Cerebellar nuclear complex (tissue), 1 donor: ENCODE measurements around the gene BAIAP2L1.
"Not testable (repeated sequence)": the region's sequence is repeated elsewhere in the genome, so short reads cannot be mapped to it uniquely, and the experiment has no call there.

ENCODE experiments used
- DNase-seq, 2 experiments: peaks; one replicate each; lab custom pipeline; 2025; lab: John Stamatoyannopoulos, UW

BAIAP2L1 gene

DNA sequence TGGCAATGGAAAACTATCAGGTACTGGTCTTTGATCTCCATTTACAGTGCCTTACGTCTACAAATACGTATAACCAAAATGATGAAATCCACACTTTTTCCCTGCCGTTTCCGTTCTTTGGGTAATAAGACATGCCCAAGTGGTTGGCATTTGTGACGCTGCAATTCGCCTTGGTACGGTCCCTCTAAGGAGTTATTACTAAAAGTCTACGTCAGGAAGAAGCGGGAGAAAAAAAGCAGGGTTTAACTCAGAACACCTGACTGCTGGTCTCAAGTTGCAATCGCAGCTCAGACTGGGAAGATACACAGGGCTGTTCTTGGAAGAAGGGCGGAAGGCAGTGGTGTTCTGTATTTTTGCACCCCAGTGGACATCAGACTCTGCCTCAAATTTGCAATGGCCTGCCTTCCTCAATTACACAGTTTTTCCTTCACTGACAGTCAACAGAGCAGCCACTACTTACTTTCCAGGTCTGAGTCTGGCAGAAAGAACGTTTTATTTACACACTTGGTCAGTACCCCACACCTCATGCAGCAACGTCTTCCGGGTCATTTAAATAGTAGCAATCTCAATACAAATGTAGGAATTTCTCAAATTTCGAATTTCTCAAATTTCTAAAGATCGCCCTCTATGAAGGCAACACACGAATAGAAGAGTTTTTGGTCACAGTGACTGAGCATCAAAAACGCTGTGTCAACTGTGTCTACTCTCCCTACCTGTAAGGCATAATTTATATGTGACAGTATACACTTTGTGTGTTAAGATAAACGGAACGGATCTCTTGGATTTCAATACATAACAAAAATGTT, 2.1 kb downstream of the BAIAP2L1 start:
- no peak for DNase-seq

DNA sequence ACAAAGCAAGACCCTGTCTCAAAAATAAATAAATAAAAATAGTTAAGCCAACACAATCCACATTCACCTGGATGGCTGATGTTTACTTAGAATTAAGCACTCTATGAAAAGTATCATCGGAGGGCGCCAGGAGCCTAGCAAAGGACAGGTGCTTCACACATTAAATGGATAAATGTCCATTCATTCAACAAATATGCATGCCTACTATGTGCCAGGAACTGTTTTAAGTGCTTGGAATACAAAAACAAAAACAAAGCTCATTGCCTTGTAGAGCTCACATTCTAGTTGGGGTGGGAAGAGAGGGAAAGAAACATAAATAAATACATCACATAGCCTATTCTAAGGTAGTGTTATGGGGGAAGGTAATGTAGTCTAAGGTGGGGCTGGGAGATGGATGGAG, 4.1 kb downstream of the BAIAP2L1 start:
- no peak for DNase-seq

DNA sequence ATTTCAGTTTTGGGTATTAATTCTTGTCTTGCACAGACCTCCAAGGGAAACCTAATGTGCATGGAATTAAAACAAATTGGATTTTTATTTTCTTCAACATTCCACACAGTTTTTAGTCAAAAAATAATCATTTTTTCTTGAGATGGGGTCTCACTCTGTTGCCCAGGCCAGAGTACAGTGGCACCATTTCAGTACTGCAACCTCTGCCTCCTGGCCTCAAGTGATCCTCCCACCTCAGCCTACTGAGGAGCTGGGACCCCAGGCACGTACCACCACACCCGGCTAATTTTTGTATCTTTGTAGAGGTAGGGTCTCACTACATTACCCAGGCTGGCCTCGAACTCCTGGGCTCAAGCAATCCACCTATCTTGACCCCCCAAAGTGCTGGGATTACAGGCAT, 4.9 kb downstream of the BAIAP2L1 start:
- DNase-seq = no peak

DNA sequence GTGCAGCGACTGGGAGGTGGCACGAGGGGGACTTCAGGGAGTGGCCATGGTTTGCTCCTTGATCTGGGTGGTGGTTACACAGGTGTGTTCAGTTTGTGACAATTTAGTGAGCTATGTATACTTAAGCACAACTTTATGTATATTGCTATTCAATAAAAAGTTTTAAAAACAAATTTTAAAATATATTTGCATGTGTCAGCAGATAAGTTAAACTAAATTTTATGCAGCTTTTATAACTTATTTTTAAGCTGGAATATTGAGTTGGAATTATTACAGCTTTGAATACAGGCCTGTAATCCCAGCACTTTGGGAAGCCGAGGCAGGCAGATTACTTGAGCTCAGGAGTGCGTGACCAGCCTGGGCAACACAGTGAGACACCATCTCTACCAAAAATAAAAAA, 5.4 kb downstream of the BAIAP2L1 start:
- no peak for DNase-seq

DNA sequence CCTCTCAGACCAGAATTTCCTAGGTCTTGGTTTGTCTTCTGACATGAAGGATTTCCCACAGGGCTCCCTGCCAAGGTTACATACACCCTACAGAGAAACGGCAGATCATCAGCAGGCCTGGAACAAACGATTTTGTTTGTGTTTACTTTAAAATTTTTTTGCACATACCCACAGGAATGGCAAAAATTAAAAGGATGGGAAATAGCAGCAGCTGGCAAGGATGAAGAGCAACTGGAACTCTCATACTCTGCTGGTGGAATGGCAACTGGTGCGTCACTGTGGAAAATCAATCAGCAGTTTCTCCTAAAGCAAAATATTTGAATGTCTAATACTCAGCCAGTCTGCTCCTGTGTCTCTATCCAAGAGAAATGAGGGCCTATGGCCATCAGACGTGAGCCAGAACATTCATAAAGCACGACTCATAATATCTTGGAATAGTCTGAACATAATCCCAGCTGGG, 6.5 kb downstream of the BAIAP2L1 start:
- no peak for DNase-seq

DNA sequence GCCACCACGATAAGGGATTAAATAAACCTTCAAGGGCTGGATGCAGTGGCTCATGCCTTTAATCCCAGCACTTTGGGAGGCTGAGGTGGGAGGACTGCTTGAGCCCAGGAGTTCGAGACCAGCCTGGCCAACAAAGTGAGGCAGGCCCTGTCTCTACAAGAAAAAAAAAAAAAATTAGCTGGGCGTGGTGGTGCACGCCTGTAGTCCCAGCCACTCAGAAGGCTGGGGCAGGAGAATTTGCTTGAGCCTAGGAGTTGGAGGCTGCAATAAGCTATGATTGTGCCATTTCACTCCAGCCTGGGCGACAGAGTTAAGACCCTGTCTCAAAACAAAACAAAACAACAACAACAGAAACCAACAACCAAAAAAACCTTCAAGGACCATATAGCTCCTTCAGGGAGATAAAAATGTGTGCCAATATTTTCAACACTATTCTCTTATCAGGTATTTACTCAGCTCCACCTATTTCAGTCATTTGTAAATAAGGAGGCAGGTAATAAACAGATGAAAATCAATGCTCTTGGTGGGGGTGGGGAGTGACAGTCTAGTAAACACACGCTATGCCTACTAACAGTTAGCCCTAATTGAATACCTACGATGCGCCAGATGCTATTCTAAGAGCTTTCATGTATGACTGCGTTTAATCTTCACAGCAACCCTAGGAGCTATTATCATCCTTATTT, 13.2 kb downstream of the BAIAP2L1 start:
- DNase-seq = no peak

DNA sequence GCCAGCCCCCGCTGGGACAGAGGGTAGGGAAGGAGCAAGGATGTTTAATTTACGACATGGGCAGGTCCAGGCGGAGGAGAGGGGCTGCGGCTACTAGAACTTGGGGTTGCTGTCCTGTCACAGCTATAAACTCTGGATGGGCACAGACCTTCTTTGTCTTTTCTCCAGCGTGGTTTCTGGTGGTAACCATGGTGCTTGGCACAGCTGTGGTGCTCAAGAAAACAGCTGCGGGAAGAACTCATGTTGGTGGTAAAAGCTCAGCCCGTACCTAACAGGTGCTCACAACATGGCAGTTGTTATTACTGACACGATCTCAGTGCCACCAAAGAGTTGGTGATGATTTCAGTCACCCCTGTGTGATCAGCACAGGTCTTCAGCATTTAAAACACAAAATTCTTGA, 13.8 kb downstream of the BAIAP2L1 start:
- DNase-seq = no peak

DNA sequence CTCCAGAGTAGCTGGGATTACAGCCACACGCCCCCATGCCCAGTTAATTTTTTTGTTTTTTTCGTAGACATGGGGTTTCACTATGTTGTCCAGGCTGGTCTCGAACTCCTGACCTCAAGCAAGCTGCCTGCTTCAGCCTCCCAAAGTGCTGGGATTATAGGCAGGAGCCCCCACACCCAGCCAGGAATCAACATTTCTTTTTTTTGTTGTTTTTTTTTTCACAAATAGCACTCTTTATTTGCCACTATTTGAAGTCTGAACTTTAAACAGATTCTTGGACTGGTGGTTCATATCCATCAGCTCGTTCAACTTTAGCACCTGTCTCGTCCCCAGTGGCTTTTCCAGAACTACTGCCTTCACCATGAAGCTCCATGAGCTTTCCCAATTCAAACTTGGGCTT, 15.4 kb downstream of the BAIAP2L1 start:
- DNase-seq = not testable (repeated sequence)

DNA sequence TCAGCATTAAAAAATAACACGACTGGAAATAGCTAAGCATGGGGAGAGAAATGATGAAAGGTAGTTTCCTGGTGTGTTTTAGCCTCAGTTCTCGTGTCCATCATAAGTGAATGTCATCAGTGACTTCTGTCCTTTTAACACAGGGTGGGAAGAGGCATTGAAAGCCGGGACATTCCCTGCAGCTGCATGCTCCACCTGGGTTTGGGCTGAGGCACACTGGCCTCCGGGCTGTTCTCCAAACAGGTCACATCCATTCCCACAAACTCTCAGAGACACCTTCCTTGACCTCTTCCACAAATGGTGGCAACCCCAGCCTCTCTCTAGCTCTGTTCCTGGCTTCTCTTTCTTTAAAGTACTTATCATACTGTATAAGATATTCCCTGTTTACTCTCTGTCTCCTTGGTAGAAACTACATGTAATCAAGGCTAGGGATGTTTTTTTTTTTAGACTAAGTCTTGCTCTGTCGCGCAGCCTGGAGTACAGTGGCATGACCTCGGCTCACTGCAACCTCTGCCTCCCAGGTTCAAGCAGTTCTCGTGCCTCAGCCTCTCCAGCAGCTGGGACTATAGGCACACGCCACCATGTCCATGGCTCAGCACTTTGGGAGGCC, 22.6 kb downstream of the BAIAP2L1 start:
- DNase-seq = no peak

DNA sequence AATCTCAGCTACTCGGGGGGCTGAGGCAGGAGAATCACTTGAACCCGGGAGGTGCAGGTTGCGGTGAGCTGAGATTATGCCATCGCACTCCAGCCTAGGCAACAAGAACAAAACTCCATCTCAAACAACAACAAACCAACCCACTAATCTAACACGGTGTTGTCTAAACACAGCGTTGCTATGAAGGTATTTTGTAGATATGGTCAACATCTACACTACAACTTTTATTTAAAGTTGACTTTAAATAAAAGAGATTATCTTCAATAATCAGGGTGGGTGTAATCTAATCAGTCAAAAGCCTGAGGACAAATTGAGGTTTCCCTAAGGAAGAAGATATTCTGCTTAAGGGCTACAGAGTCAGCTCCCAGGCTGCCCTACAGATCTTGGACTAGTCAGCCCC, 24.2 kb downstream of the BAIAP2L1 start:
- DNase-seq = no peak

DNA sequence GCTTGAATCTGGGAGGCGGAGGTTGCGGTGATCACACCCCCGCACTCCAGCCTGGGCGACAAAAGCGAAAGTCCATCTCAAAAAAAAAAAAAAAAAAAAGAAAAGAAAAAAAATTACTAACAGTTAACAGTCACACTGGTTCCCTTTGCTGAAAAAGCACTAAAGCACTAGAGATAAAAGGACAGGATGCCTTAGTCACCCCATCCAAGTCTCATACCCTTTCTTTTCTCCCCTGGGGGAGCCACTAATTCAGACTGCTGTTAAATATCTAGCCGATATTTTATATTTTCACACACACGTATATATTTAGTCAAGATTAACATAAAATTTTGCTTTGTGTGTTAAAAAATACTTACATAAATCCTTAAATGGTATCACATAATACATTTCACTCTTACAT, 25.2 kb downstream of the BAIAP2L1 start:
- no peak for DNase-seq

DNA sequence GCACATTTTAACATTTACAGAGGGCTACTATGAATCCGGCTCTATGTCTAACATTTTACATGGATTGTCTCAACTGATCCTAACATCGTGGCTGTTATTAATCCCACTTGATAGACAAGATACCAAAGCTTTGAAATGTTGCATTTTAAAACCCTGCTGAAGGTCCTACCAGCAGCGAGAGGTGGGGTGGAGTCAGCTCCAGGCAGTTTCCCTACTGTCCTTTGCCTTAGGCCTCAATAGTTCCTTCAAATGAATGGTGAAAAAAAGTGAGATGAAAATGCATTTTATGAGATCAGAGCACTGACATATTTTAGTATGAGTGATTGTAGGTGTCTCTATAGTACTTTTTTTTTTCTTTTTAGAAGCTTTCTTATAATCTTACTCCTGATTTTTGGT, 26.6 kb downstream of the BAIAP2L1 start:
- no peak for DNase-seq

DNA sequence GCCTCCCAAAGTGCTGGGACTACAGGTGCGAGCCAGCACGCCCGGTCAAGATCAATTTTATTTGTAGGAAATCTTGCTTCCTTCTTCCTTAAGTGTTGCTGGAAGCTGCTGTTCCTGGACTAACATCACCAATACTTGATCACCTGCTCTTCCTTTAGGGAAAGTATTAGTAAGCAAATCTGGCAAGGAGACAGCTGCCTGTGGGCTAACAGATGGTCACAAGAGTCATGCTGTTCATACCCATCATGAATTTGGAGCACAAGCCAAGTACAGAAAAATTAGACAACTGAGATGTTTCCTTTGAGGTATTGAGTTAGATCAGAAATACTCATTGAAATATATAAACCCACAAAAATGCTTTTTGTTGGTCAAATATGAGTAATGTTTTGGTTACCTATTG, 27.9 kb downstream of the BAIAP2L1 start:
- peak; percentile 28 to 40 for DNase-seq

DNA sequence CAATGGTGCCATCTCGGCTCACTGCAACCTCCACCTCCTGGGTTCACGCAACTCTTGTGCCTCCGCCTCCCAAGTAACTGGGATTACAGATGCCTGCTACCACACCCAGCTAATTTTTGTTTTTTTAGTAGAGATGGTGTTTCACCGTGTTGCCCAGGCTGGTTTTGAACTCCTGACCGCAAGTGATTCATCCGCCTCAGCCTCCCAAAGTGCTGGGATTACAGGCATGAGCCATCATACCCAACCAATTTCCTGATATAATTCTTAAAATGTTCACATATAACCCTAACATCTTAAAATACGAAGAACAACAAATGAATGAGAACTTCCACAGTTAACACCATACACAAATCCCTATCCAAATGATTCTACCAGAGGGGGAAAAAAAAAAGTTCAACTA, 31.2 kb downstream of the BAIAP2L1 start:
- DNase-seq = no peak

DNA sequence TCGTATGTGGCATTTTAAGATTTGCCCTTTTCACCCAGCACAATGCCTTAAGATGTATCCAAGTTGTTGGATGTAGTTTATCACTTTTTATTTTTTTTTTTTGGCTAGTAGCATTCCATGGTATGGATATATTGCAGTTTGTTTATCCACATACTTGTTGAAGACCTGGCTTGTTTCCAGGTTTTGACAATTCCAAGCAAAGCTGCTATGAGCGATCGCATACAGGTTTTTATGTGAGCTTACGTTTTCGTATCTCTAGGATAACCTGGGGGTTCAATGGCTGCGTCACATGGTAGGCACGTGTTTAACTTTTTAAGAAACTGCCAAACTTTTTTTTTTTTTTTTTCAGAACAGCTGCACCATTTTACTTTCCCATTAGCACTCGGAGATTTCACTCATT, 32.2 kb downstream of the BAIAP2L1 start:
- no peak for DNase-seq

DNA sequence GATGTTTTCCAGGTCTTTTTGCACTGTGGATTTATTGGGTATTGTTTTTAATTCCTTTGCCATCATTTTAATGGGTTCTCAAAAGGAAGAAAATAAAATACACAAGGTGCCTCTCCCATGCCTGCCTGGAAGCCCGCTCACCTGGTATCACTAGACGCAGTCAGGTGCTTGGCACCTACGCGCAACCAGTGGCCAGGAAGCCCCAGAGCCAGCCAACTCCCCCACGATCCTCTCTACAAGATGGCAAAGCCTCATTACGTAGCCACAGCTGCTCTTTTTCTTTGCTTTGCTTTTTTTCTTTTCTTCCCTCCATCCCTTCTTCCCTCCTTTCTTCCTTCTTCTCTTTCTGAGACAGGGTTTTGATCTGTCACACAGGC, 34.3 kb downstream of the BAIAP2L1 start:
- DNase-seq = no peak

DNA sequence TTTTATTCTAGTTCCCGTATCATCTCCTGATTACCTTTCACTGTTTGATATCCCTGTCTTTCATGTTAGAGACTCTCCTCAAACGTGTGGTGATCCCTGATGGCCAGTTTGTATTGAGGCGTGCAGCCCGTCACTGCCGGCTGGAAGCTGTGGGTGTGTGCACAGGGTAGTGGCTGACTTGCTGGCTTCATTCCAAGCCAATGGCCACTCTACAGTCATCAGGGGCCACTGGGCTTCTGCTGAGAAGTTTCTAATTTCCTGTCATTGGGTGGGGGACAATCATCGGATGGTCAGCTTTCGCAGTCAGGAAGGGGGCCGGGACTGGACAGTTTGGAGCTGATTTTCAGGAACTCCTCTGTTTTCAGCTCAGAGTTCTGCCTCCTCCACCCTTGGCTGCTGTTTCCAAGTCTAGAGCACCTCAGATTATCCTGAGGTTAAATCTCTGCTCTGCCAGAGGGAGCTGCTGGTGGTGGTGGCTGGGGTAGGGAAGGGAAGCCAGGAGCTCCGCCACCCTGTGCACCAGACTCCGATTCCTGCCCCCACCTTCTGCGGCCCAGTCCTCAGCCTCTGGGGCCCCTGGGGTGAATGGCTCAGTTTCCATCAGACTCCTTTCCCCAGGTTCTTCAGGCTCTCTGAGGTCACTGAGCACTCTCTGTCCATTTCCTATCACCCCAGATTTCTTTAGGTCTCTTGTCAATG, 34.9 kb downstream of the BAIAP2L1 start:
- no peak for DNase-seq

DNA sequence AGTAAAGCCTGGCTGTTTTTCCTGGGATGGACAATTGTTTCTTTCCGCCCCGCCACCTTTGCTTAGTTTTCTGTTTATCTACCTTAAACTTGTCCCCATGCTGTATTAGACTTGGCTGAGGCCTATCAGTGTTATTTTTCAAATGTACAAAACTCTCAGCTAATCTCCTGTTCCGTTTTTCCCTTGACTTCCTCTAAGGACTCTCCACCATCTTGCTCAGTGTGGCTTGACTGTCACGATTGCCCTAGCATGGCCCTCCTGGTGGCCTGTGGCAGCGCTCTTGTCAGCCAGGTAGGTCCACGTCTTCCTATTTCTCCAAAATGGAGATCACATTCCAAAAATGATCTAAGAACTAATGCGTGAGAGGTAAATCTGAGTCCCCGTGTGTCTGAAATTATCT, 36.7 kb downstream of the BAIAP2L1 start:
- no peak for DNase-seq

DNA sequence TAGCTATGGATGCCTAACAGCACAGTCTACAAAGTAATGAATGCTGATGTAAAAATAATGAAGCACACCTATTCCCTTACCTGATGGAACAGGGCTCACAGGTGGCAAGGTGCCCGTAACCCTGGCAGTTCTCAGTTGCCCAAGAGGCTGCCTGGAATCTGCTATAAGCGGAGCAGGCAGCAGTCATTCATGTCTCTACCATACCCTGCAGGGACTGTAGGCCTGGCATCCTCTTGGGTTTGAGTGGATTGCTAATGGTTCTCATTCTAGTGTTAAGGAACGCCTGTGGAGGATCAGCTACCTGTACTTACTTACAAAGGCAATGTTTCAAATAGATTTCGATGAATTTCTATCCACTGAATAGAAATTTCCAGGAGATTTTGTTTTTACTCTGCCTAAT, 38.4 kb downstream of the BAIAP2L1 start:
- no peak for DNase-seq

DNA sequence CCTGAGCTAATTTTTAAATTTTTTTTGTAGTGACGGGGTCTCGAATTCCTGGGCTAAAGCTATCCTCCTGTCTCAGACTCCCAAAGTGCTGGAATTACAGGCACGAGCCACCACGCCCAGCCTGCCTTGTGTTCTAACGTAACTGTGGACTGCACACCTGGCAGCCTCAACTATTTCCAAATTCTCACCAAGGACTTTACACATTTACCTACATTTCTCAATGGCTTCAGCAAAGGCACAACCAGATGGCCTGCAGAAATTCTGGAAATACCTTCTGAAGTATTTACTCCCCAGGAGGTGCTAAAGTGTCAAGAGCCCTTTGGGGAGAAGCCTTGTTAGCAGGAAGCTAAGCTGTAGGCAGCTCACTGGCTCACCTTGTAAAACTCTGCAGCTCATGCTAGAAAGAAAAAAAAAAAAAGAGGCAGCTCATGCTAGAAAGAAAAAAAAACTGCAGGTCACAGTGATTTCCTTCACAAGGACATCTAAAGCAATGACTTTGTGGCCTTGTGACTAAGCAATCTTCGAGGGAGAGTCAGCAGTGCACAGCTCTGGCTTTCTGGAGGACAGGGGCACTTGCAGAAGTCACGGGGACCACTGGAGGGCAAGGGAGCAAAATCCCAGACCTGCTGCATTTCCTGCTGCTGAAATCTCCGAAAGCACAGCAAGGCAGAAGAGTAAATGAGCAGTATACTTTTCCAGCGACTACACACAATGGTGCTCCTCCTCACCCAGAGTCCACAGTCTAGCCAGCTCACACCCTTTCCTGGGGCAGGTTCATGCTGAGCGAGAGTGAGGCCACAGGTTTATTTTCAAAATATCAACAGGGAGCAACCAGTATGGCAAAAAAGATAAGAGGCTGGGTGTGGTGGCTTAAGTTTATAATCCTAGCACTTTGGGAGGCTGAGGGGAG, 40.4 kb downstream of the BAIAP2L1 start:
- no peak for DNase-seq

DNA sequence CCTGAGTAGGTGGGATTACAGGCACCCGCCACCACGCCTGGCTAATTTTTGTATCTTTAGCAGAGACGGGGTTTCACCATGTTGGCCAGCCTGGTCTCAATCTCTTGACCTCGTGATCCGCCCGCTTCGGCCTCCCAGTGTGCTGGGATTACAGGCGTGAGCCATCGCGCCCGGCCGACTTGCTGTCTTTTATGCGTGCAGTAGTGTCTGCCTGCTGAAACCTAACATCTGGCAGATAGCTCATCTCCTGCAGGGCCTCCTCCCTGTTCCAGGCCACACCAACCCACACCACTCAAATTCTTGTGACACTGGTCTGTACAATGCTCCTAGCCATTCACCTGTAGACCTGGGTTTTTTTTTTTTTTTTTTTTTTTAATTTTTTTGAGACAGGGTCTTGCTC, 41.5 kb downstream of the BAIAP2L1 start:
- DNase-seq = no peak

DNA sequence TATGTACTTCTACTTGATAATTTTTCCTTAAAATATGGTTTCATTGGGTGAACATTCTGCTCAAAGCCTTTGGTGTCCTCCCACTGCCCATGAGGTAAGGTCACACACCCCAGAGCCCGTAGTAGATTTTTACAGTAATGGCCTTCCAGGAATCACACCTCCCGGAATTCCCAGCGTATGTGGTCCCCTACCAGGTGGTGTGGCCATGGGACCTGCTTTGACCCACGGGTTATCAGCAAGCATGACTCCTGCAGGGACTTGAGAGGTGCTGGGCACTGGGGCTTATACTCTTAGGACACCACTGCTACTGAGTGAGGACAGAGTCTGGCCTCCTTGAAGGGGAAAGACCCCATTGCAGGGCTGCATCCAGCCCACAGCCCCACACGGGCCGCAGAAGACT, 42.2 kb downstream of the BAIAP2L1 start:
- no peak for DNase-seq
